Kidney glomerular epithelial cell (primary cell): Measurements from ENCODE around the gene SERINC4.

Experiments
- DNase-seq: peaks from one replicate; lab custom pipeline; 2025; lab: John Stamatoyannopoulos, UW

Gene SERINC4

DNA sequence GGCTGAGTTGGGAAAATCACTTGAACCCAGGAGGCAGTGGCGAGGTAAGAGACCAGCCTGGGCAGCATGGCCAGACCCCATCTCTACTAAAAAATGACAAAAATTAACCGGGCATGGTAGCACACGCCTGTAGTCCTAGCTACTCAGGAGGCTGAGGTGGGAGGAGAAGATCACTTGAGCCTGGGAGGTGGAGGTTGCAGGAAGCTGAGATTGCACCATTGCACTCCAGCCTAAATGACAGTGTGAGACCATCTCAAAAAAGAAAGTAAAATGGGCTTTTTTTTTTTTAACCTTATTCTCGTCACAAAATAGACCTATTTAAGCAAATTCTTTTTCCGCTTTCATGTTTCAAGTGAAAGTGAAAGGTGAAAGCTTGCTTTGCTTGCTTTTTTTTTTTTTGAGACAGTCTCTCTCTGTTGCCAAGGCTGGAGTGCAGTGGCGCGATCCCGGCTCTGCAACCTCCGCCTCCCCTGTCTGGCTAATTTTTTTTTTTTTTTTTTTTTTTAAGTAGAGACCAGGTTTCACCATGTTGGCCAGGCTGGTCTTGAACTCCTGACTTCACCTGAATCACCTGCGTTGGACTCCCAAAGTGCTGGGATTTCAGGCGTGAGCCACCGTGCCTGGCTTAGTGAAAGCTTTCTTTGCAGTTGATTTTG lies 50.2 kb downstream of the SERINC4 start:
- DNase-seq: no peak

DNA sequence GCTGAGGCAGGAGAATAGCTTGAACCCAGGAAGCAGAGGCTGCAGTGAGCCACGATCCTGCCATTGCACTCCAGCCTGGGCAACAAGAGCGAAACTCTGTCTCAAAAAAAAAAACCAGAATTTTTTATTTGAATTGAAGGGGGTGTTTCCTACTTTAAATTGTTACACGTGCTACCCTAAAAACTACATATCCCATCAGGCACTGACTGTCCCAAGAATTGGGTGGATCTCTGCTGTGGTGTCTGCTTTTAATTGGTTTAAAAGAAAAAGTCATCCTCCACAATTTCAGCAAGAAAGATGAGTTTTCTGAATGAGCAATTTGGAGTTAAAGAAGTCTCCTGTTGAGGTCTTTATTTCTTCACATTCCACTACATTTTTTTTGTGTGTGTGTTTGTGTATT lies 51.6 kb downstream of the SERINC4 start:
- DNase-seq: no peak

DNA sequence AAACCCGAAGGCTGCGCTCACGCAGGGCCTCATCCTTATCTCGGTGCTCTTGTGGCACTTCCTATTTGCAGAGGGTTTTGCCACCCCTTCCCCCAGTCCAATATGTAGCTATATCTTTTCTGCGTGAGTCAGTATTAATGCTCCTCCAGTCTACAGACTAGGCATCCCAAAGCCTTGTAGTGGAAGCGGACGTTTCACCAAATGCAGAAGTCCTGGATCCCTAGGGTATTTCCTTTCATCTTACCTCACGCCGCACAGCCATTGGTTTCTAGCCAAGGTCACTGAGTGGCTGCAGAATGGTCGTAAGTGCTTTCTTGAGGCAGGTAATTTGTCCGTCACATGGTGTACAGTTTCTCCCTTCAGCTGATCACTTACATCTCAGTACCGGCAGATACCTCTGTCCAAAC lies 53.1 kb downstream of the SERINC4 start:
- peak; percentile 67 for DNase-seq

GRCh38 chr15:43746245-43746902 lies 53.6 kb downstream of the SERINC4 start, which contains the start of gene PDIA3:
Gene PDIA3 (plus strand): TSS chr15:43746438. CDS start chr15:43746540, 102 bp downstream.
- DNase-seq: peak; percentile 45
